Measurements from ENCODE around the gene ABHD8.

DNA sequence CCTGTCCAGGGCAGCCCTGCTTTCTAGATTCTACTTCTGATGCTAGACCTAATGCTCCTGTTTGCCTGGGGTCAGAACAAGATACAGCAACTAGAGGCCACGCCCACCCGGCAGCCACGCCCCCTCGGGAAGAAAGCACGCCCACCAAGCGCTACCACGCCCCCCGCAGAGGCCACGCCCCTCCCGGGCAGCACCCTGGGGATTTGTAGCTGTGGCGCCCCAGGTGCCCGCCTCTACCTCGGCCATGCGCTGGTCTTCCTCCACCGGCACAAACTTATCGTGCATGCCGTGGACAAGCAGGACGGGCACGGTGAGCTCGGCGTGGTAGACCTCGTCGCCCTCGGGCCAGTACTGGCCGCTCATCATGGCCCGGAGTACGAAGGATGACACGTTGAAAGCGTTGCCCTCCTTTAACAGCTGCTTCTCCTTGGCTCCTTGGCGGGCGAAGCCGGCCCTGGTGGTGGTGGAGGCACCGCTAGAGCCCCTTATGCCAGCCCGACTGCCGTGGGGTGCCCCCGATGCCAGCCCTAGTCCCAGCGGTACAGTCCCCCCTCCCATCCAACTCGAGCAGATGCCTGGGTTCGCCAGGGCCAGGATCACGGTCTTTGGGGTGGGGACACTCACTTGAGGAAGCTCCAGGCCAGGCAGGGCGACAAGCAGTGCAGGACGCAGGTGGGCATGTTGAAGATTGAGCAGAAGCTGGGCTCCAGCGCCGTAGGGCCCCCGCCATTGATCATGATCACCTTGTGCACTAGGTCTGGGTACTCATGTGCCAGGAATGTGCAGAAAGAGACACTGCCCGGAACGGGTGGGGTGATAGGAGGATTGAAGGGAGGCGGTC lies 9.0 kb downstream of the ABHD8 start:
- TF ChIP-seq, protein P1, sequence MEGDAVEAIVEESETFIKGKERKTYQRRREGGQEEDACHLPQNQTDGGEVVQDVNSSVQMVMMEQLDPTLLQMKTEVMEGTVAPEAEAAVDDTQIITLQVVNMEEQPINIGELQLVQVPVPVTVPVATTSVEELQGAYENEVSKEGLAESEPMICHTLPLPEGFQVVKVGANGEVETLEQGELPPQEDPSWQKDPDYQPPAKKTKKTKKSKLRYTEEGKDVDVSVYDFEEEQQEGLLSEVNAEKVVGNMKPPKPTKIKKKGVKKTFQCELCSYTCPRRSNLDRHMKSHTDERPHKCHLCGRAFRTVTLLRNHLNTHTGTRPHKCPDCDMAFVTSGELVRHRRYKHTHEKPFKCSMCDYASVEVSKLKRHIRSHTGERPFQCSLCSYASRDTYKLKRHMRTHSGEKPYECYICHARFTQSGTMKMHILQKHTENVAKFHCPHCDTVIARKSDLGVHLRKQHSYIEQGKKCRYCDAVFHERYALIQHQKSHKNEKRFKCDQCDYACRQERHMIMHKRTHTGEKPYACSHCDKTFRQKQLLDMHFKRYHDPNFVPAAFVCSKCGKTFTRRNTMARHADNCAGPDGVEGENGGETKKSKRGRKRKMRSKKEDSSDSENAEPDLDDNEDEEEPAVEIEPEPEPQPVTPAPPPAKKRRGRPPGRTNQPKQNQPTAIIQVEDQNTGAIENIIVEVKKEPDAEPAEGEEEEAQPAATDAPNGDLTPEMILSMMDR (conservative IDR thresholded peaks at IDR 0.05 in 1 of 2, IDR thresholded peaks at IDR 0.05 in 1 of 2; ENCODE audit: low read depth in 1 of 2, low read length in 2 of 2) = no peak
- TF ChIP-seq EZH2 (IDR thresholded peaks at IDR 0.05; ENCODE audit: low read length, missing control alignments) = no peak
